ENCODE data around the gene SHISA6.

SHISA6 gene

DNA sequence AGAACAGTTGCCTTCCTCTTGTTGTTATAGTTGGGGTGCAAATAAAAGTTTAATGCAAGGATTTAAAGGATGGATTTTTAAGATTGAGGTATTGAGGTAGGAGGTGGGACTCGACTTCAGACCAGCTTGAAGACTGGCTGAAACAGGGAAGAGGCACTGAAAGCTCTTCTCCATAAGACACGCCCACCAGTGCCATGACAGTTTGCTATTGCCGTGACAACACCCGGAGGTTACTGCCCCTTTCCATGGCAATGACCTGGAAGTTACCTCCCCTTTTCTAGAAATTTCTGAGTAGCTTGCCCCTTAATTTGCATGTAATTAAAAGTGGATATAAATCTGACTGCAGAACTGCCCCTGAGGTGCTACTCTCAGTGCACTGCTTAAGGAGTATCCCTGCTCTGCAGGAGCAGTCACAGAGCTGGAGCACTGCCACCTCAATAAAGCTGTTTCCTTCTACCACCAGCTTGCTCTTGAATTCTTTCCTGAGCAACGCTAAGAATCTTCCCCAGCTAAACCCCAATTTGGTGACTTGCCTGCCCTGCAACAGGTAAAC, 122.6 kb downstream of the SHISA6 start:
- DNase-seq, result no peak

DNA sequence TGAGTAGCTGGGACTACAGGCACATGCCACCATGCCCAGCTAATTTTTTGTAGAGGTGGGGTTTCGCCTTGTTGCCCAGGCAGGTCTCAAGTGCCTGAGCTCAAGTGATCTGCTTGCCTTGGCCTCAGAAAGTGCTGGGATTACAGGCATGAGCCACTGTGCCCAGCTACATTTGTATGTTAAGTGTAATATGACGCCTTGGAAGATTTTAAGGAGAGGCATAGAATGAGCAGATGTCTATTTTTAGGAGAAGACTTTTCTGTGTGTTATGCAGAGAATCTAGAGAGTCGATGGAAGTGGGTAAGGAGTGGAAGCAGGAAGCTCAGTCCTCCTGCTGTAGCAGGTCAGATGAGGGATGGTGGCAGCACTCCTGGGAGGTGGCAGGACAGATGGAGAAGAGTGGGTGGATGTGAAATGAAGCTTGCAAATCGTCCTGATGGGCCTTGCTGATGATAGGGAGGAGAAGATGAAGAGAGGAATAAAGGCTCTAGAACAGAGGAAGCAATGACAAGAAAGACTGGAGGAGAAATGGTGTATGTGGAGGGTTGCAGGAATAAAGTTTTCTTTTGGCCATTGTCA, 125.3 kb downstream of the SHISA6 start:
- no peak for DNase-seq

DNA sequence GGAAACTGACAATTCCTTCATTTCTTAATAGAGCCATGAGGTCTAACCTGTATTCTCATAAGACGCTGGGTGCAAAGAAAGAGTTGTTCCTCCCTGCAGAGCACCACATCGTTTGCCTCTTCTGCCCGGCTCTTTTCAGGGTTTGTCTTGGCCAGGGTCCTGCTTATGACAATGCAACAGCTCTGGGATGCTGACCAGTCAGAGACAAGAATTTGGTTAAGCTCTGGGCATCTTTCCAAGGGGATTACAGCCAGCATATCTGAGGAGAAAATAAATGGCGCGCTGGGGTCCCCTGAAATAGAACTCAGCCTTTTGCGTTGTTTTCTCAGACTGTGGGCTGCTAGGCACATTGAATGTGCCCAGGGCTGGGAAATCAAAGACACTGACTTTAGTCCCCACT, 128.6 kb downstream of the SHISA6 start:
- no peak for DNase-seq

DNA sequence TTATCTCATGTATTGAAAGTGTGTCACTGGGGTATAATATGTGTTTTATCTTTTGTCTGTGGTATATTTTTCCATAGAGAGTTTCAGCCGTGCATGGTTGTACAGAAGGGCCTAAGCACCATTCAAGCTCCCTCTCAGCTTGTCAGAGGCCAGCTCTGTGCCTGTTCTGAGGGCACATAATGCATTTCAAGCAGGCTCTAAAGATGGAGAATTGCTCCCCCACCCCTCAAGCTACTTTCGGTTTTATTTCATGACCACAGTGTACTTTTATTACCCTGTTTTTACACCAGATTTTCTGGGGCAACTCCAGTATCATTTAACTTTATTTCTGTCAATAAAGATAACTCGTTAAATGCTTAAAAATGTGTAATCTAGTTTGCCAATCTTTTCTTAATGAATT, 131.7 kb downstream of the SHISA6 start:
- no peak for DNase-seq

- no peak for DNase-seq
These were observed 137.5 kb downstream of the SHISA6 start for GRCh38 chr17:11378506-11378905.

GRCh38 chr17:11380761-11381160, 139.7 kb downstream of the SHISA6 start:
- no peak for DNase-seq

GRCh38 chr17:11383157-11383556, 142.1 kb downstream of the SHISA6 start:
- DNase-seq, result no peak

GRCh38 chr17:11384131-11384530, 143.1 kb downstream of the SHISA6 start:
- DNase-seq, result no peak

- DNase-seq, result no peak
These were observed 146.6 kb downstream of the SHISA6 start for GRCh38 chr17:11387610-11388009.

- no peak for DNase-seq
These were observed 147.0 kb downstream of the SHISA6 start for GRCh38 chr17:11388054-11388453.

GRCh38 chr17:11389583-11389982, 148.6 kb downstream of the SHISA6 start:
- DNase-seq, result no peak

GRCh38 chr17:11391134-11391533, 150.1 kb downstream of the SHISA6 start:
- DNase-seq, result no peak

DNA sequence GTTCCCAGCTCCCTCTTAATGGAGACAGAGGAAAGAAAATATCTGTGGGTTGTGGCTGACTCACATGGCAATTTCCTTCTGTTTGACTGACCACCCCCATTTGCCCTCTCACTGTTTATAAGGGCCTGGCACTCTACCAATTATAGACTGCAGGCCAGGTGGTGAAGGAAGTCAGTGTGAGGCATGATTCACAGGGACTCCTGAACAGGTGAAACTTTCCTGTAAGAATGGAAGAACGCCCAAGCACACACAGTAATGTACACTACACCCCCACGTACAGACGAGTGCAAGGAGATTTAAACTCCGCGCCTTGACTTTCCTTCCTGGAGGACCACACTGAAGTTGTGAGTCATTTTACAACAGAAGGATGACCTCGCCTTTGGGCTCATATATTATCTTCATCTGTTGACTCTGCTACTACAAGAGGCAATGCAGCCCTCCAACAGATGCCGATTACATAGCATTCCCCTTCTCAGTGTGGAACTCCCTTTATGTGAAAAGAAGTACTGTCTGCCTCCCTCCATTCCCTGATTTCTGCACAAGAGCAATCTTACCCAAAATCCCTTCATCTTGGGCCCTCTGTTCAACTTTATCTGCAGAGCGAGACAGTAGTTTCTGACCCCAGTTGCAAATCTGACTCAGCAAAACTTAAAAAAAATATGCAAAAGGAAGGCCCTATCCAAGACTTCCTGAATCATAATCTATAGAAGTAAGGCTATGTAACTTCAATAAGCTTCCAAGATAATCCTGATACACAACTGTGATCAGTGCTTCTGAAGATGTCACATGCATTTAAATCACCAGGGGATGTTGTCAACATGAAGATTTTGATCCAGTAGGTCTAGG, 163.6 kb downstream of the SHISA6 start:
- DNase-seq, result no peak

DNA sequence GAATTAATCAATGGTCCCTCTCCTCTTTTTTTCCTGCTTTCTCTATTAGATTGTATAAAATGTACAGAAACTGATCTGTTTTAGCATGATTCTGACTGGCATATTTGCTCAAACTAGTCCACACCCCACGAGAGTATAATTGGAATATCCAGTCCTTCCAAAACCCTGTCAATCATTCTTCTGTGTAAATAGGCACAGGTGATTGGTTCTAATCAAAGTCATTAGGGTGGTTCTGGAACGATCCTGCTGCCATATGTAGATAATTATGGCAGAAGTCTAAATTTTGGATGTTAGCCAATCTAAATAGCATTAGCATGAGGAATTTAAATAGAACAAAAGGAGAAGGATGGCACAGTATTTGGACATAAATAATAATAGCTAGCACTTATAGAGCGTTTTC, 165.7 kb downstream of the SHISA6 start:
- DNase-seq, result no peak

- DNase-seq, result no peak
These were observed 171.6 kb downstream of the SHISA6 start for GRCh38 chr17:11412654-11413053.

DNA sequence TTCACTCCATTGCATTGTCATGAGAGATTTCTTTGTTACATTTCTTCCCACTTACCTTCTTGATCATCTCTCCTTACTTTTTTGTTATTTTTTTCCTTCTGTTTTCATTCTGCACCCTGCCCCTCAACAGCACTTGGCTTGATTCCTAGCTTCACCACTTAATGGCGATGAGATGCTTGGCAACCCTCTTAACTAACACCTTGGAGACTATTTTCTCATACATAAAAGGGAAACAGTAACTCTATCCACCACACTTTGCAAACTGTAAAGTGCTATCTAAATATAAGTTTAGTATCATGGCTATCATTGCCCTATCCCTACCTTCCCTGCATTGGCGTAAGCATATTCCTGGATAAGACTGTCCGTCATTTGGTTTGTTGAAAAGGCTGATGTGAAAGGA, 177.3 kb downstream of the SHISA6 start:
- DNase-seq, result no peak

- DNase-seq, result no peak
These were observed 189.7 kb downstream of the SHISA6 start for GRCh38 chr17:11430751-11431150.

DNA sequence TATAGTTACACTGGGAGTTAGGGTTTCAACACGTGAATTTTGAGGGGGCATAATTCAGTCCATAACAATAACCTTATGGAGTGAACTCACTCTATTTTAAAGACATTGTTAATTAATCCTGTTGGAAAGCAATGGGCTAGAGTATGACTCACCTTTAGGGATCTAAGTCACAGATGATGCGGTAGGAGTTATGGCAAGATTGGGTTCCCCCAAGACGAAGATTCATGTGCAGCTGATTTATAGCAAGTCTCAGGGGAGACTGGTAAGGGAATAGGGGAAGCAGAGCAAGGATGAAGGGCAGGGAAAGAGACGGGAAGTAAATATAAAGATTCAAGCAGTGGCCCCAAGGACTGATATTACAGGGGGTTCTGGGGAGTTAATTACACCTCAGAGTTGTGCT, 197.7 kb downstream of the SHISA6 start:
- DNase-seq, result no peak

DNA sequence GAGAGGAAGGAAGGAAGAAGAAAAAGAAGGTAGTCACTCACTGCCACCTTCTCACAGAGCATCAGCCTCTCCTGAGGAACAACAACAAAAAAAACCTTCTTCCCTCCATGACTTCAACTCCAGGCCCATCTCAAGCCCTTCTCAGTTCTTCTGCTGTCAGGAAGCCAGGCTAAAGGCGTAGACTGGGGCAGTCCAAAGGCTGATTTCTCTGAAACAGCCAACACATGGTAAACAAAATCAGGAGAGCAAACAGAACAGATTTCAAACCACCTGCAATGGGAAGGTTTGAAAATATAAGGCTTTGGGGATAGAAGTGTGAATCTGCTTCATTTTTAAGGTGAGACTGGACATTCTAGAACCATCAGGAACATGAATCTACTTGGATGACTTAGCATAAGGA, 200.0 kb downstream of the SHISA6 start:
- DNase-seq, result no peak

GRCh38 chr17:11446316-11446715, 205.3 kb downstream of the SHISA6 start:
- no peak for DNase-seq

GRCh38 chr17:11454096-11454495, 213.1 kb downstream of the SHISA6 start:
- DNase-seq, result no peak

- DNase-seq, result no peak
These were observed 217.3 kb downstream of the SHISA6 start for GRCh38 chr17:11458279-11458678.

- no peak for DNase-seq
These were observed 218.9 kb downstream of the SHISA6 start for GRCh38 chr17:11459861-11460331.

GRCh38 chr17:11461993-11462548, 221.1 kb downstream of the SHISA6 start:
- DNase-seq, result no peak

Data from hematopoietic multipotent progenitor cell treated with erythropoietin and hydrocortisone succinate and interleukin-3 and kit ligand, for 4 days (in vitro differentiated cells).